WERI-Rb-1 (cell line): Measurements from ENCODE around the gene PDK4.

Source experiments
- DNase-seq: peaks from one replicate; pipeline ENCODE4 v3.0.0-alpha.2; 2020
- H3K27ac ChIP-seq: fragments of 250-450 bp; sonication (Bioruptor Pico); 2 replicates; pipeline ENCODE4 v1.5.1; 2020; ENCODE audit warnings: mild to moderate bottlenecking, moderate library complexity
- H3K27me3 ChIP-seq: fragments of 250-450 bp; sonication (Bioruptor Pico); 2 replicates; pipeline ENCODE4 v1.5.1; 2021; ENCODE audit warnings: mild to moderate bottlenecking, low read depth, moderate library complexity; ENCODE audit not compliant: insufficient read depth, severe bottlenecking
- H3K36me3 ChIP-seq: fragments of 250-450 bp; sonication (Bioruptor Pico); 2 replicates; pipeline ENCODE4 v1.5.1; 2020; ENCODE audit warnings: mild to moderate bottlenecking, moderate library complexity
- H3K4me3 ChIP-seq: 2 replicates; pipeline ENCODE4 v1.5.1; 2011; ENCODE audit warnings: low read depth, mild to moderate bottlenecking, control low read depth, low read length
- H3K9me3 ChIP-seq: fragments of 250-450 bp; sonication (Bioruptor Pico); 2 replicates; pipeline ENCODE4 v1.5.1; 2021; ENCODE audit warnings: mild to moderate bottlenecking, moderate library complexity; ENCODE audit not compliant: severe bottlenecking
- CTCF ChIP-seq: IDR thresholded peaks from 2 replicates; pipeline ENCODE4 v1.5.1; 2011; ENCODE audit warnings: low read depth, mild to moderate bottlenecking, control low read depth, inconsistent platforms, low read length

Gene PDK4

GRCh38 chr7:95547361-95548348 lies 48.7 kb downstream of the PDK4 start:
- Histone ChIP-seq H3K4me3 (no peak overlapping the region), H3K27me3 (no peaks in the 10 kb centered on the region), H3K27ac (no peak overlapping the region), H3K36me3 (no peaks in the 10 kb centered on the region), H3K9me3 (no peaks in the 10 kb centered on the region)
- TF ChIP-seq CTCF = no peak
- DNase-seq = no peak

- no peaks in the 10 kb centered on the region for H3K9me3 ChIP-seq
- DNase-seq = no peak
- H3K4me3 ChIP-seq = no peak overlapping the region
- H3K27me3 ChIP-seq = no peaks in the 10 kb centered on the region
- H3K36me3 ChIP-seq = no peaks in the 10 kb centered on the region
- H3K27ac ChIP-seq = no peak overlapping the region
- TF ChIP-seq CTCF = no peak
Measured at GRCh38 chr7:95546647-95547046, 49.7 kb downstream of the PDK4 start.

- Histone ChIP-seq H3K9me3 (no peaks in the 10 kb centered on the region), H3K27ac (no peak overlapping the region), H3K4me3 (no peak overlapping the region), H3K36me3 (no peaks in the 10 kb centered on the region), H3K27me3 (no peaks in the 10 kb centered on the region)
- TF ChIP-seq CTCF = no peak
- DNase-seq = no peak
Measured at GRCh38 chr7:95545673-95546072, 50.6 kb downstream of the PDK4 start.

- Histone ChIP-seq H3K27me3 (no peaks in the 10 kb centered on the region), H3K36me3 (no peaks in the 10 kb centered on the region), H3K9me3 (no peaks in the 10 kb centered on the region), H3K4me3 (no peak overlapping the region), H3K27ac (no peak overlapping the region)
- TF ChIP-seq CTCF = peak; percentile 56
- no peak for DNase-seq
Measured at GRCh38 chr7:95545007-95545615, 51.2 kb downstream of the PDK4 start.

- no peak overlapping the region for H3K27ac ChIP-seq
Measured at GRCh38 chr7:95544171-95544570, 52.1 kb downstream of the PDK4 start.

More at GRCh38 chr7:95544171-95544570, 52.1 kb downstream of the PDK4 start:
- Histone ChIP-seq H3K27me3 (no peaks in the 10 kb centered on the region), H3K4me3 (no peak overlapping the region), H3K9me3 (no peaks in the 10 kb centered on the region), H3K36me3 (no peaks in the 10 kb centered on the region)
- DNase-seq = no peak
- no peak for TF ChIP-seq CTCF
